Chondrocyte (in vitro differentiated cells): ENCODE measurements around the gene FGD4. TPM values are rescaled to one million over a fixed set of nuclear protein-coding genes. Genes with fewer than 3 reads are reported as not detected.
"Not testable (repeated sequence)": the region's sequence is repeated elsewhere in the genome, so short reads cannot be mapped to it uniquely, and the experiment has no call there.

Experiments
- DNase-seq: peaks from one replicate; pipeline ENCODE4 v3.0.0; 2021; ENCODE audit warnings: mixed read lengths, low spot score
- H3K27ac Mint-ChIP-seq: one replicate; pipeline ENCODE4 v1.8.0; 2021; ENCODE audit warnings: mild to moderate bottlenecking, moderate library complexity, mixed read lengths; ENCODE audit not compliant: unreplicated experiment
- H3K27me3 Mint-ChIP-seq: 2 replicates; pipeline ENCODE4 v1.8.0; 2021; ENCODE audit warnings: low read depth, mixed read lengths
- H3K36me3 Mint-ChIP-seq: 2 replicates; pipeline ENCODE4 v1.8.0; 2021; ENCODE audit warnings: low read depth, mixed read lengths
- H3K4me1 Mint-ChIP-seq: 2 replicates; pipeline ENCODE4 v1.8.0; 2021; ENCODE audit warnings: low read depth, mild to moderate bottlenecking, mixed read lengths
- H3K4me3 Mint-ChIP-seq: one replicate; pipeline ENCODE4 v1.8.0; 2021; ENCODE audit warnings: mild to moderate bottlenecking, moderate library complexity, mixed read lengths; ENCODE audit not compliant: unreplicated experiment
- H3K9me3 Mint-ChIP-seq: 2 replicates; pipeline ENCODE4 v1.8.0; 2021; ENCODE audit warnings: low read depth, mixed read lengths
- total RNA-seq: library from RNA; stranded (reverse); gene quantifications from 3 replicates; pipeline ENCODE4 v1.2.1, GENCODE V29; 2021
- TF ChIP-seq, protein P1 (sequence below): fragments of 200-600 bp; sonication (generic); IDR thresholded peaks from 2 replicates; pipeline ENCODE4 v1.5.0; 2021; ENCODE audit warnings: antibody characterized with exemption, mild to moderate bottlenecking, moderate library complexity

Gene FGD4
- total RNA-seq, 1 donor from 2014 or later = 8.7 TPM

DNA sequence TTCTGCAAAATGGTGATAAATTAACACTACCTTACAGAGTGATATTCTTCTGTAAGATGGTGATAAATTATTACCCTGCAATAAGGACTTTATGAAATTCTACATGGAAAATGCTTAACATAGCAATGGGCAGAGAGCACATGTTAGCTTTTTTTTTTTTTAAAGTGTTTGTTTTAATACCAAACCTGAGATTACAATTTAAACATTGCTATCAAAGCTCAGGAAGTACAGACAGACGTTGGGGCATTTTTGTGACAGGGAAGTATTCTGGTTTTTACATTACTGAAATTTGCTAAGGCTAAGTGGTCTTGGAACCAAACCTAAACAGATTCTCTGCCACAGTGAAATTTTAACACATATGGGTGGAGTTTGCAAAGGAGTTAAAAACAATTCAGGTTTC, 133.1 kb downstream of the FGD4 start:
- Mint-ChIP-seq H3K27ac (no peak overlapping the region), H3K27me3 (no peaks in the 10 kb centered on the region), H3K4me3 (no peak overlapping the region), H3K4me1 (peaks cover 50% of the 10 kb centered on the region), H3K9me3 (no peaks in the 10 kb centered on the region), H3K36me3 (no peaks in the 10 kb centered on the region)
- no peak for DNase-seq
- TF ChIP-seq, protein P1, sequence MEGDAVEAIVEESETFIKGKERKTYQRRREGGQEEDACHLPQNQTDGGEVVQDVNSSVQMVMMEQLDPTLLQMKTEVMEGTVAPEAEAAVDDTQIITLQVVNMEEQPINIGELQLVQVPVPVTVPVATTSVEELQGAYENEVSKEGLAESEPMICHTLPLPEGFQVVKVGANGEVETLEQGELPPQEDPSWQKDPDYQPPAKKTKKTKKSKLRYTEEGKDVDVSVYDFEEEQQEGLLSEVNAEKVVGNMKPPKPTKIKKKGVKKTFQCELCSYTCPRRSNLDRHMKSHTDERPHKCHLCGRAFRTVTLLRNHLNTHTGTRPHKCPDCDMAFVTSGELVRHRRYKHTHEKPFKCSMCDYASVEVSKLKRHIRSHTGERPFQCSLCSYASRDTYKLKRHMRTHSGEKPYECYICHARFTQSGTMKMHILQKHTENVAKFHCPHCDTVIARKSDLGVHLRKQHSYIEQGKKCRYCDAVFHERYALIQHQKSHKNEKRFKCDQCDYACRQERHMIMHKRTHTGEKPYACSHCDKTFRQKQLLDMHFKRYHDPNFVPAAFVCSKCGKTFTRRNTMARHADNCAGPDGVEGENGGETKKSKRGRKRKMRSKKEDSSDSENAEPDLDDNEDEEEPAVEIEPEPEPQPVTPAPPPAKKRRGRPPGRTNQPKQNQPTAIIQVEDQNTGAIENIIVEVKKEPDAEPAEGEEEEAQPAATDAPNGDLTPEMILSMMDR = no peak

DNA sequence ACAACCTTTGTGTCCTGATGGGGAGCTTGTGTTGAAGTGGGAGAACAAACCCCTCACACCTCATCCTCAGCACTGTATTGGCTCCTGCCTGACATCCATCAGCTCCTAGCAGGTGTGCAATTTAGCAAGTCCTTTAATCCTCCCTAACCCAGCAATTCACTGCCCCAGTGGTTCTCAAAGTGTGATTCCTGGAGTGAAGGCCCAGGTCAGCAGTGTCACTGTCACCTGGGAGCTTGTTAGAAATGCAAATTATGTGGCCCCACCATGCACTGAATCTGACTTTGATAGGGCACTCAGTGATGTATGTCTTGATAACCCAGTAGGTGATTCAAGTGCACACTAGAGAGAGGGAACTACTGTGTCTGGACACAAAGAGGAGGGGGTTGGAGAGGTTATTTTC, 133.6 kb downstream of the FGD4 start:
- Mint-ChIP-seq H3K9me3 (no peaks in the 10 kb centered on the region), H3K27me3 (no peaks in the 10 kb centered on the region), H3K36me3 (no peaks in the 10 kb centered on the region), H3K4me3 (no peak overlapping the region), H3K4me1 (peaks cover 54% of the 10 kb centered on the region), H3K27ac (peak overlapping the region; percentile 59)
- DNase-seq = no peak
- TF ChIP-seq, protein P1 = no peak

DNA sequence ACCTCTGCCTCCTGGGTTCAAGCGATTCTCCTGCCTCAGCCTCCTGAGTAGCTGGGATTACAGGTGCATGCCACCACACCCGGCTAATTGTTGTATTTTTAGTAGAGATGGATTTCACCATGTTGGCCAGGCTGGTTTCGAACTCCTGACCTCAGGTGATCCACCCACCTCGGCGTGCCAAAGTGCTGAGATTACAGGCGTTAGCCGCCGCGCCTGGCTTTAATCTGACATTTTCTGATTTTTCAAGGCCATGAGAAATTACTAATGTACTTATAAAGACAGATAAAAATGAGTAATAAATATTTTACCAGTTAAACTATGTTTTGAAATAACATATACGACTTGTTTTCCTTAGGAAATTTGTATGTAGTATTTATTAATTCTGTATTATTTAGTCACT, 134.1 kb downstream of the FGD4 start:
- Mint-ChIP-seq H3K4me1 (peaks cover 54% of the 10 kb centered on the region), H3K4me3 (peak overlapping the region; percentile 66), H3K27ac (peak overlapping the region; percentile 92)
- not testable (repeated sequence) for H3K27me3 Mint-ChIP-seq, DNase-seq, H3K9me3 Mint-ChIP-seq, H3K36me3 Mint-ChIP-seq

DNA sequence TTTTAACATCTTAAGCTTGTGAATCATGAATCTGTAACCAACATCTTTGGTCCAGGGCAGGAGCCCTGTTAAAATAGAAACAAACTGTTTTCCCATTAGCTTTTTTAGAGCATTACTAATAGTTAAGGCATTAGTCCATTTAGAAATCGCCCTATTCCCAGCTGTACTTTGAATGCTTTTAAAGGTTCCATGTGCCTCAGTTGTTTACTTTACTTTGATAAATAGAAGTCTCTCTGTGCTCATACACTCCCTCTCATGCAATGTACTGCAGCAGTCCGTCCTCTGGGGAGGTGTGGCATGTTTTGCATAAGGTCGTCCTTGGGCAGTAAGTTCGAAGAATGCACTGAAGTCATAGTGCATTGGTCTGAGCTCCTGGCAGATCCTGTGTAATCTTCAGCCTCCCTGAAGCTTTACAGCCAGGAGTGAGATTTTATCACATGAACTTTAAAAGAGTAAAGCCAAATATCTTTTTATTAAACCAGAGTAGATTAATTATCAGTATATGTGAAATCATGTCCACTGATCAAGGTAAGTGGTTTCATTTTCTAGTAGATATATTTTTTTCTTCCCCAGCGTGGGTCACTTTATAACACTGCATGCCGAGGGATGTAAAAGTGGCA, 134.7 kb downstream of the FGD4 start:
- Mint-ChIP-seq H3K4me1 (peaks cover 54% of the 10 kb centered on the region), H3K36me3 (no peaks in the 10 kb centered on the region), H3K4me3 (peak overlapping the region; percentile 66), H3K27me3 (no peaks in the 10 kb centered on the region), H3K9me3 (no peaks in the 10 kb centered on the region), H3K27ac (peak overlapping the region; percentile 92)
- DNase-seq = no peak
- TF ChIP-seq, protein P1 = no peak

DNA sequence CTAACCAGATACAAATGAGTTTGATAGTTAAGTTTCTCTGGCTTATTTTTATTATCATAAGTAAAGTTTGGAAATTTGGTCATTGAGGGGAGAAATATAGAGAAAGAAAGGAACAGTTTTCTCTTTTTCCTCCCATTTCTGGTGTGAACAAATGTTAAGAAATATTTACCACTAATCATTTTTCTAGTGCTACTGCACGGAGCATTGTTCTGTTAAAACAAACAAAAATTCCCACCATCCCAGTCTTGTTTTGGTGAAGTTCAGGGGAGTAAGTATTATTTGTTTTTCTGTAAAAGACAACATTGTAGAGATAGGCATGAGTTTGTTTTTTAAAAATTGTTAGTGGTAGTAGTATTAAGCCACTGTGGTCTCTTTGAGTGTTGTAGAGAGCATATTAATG, 135.3 kb downstream of the FGD4 start:
- Mint-ChIP-seq H3K27ac (peak overlapping the region; percentile 92), H3K36me3 (no peaks in the 10 kb centered on the region), H3K27me3 (no peaks in the 10 kb centered on the region), H3K9me3 (no peaks in the 10 kb centered on the region), H3K4me3 (peak overlapping the region; percentile 66), H3K4me1 (peaks cover 54% of the 10 kb centered on the region)
- TF ChIP-seq, protein P1 = no peak
- DNase-seq = no peak

DNA sequence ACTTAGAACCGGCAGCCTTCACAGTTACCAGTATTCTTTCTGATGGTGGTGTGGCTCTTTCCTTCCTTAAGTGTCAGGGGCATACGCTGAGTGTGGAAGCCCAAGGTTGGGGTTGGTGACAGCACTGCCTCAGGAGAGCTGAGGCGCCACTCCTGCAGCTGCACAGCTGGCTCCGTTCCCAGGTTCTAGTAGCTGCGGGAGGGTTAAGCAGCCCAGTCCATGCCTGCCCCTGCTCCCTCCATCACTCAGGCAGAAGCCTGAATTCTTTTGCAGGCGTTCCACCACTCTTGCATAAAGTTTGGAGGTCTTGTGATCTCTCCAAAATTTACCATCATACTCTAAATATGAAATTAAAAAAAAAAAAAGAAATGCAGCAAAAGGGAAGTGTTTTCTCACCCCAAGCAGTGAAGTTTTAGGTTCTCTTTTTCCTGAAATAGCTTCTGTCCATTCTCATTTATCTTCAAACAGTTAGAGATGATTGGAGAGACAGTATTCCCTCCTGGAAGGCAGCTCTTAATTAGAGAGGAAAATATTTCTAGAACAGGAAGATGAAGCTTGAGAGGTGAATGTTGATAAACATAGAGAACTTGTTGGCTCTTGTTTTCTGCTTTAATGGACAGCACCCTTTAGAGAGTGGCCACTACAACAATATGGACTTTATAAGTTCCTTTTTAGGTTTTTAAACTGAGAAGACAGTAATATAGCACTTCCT, 136.1 kb downstream of the FGD4 start:
- H3K27ac Mint-ChIP-seq = peak overlapping the region; percentile 92
- DNase-seq = no peak
- TF ChIP-seq, protein P1 = no peak
- peaks cover 54% of the 10 kb centered on the region for H3K4me1 Mint-ChIP-seq
- H3K9me3 Mint-ChIP-seq = no peaks in the 10 kb centered on the region
- peaks cover 3% of the 10 kb centered on the region for H3K36me3 Mint-ChIP-seq
- H3K4me3 Mint-ChIP-seq = peak overlapping the region; percentile 66
- no peaks in the 10 kb centered on the region for H3K27me3 Mint-ChIP-seq
